HTR-8/SVneo (cell line): ENCODE data around the gene CUL9.

Experiments used
- DNase-seq: peaks from one replicate; pipeline ENCODE4 v3.0.0; 2011; ENCODE audit warnings: low spot score, mixed read lengths; ENCODE audit not compliant: insufficient read length
- FAIRE-seq: peaks from 2 replicates; lab custom pipeline; 2011; peaks lifted over from hg19 to GRCh38; lab: Jason Lieb, UNC

CUL9 gene

DNA sequence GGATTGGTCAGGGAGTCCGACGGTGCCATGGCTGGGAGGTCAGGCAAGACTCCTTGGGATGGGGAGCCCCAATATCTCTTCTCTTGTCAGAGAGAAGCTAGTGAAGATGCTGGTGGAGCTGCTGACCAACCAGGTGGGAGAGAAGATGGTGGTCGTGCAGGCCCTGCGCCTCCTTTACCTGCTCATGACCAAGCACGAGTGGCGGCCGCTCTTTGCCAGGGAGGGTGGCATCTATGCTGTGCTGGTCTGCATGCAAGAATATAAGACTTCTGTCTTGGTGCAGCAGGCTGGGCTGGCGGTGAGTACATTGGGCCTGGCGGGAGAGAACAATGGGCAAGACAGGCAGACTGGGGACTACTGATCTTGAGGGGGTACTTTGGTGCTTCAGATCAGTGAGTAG is 10.9 kb downstream of the CUL9 start:
- FAIRE-seq = no peak
- no peak for DNase-seq

DNA sequence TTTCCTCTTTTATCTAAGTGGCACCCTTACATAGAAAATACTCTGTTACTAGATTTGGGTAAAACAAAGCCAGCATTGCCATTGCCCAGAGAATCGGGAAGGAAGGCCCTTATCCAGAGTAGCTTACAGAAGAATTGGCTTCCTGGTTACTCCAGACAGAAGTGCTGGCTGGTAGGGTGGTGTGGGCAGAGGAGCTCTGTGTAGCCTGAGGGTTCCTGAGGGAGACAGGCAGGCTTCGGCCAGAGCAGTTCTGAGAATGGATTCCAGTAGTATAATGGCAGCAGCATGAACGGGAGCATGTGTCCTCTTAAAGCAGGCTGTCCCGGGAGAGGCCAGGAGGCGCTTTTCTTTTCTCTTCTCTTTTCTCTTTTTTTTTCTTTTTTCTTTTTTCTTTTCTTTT is 11.9 kb downstream of the CUL9 start:
- FAIRE-seq = no peak
- no peak for DNase-seq

DNA sequence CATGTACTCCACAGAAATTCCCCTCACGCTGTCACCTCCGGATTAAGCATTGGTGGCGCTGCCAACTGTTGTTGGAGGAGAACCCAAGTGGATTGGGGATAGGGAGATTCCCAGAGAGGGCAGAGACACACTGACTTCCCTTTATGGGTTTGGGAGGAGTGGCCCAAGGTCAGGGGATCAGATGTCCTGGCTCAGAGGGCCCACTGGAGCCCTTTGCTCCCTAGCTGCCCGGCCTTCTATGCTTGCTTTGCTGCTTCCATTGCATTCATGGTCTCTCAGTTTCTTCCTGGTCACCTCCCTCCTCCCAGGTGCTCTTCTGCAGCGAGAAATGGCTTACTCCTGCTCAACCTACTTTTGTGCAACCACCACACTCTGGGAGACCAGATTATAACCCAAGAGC is 14.3 kb downstream of the CUL9 start:
- FAIRE-seq (no peak), DNase-seq (no peak)

DNA sequence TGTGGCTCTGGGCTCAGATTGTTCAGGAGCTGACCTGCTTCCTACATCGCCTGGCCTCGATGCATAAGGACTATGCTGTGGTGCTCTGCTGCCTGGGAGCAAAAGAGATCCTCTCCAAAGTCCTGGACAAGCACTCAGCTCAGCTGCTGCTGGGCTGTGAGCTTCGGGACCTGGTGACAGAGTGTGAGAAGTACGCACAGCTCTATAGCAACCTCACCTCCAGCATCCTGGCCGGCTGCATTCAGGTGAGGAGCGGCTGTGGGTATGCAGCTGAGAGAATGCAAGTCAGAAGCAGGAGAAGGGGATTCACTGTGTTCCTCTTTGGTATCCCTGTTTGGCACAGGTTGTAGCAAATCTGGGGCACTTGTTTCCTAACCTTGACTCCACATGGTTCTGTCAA is 17.9 kb downstream of the CUL9 start:
- FAIRE-seq (no peak), DNase-seq (no peak)

DNA sequence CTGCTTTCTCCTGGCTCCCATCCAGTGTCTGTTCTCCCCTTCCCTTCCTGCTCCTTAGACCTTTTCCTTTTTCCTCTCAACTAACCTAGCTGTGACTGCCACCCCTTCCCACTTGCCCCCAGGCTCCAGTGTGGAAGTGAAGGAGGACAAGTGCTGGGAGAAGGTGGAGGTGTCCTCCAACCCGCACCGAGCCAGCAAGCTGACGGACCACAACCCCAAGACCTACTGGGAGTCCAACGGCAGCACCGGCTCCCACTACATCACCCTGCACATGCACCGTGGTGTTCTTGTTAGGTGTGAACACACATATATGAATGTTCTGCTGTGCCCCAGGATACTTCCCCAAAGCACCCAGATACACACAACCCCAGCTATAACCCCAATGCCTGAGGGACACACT is 18.5 kb downstream of the CUL9 start:
- peak; percentile 46 for FAIRE-seq

DNA sequence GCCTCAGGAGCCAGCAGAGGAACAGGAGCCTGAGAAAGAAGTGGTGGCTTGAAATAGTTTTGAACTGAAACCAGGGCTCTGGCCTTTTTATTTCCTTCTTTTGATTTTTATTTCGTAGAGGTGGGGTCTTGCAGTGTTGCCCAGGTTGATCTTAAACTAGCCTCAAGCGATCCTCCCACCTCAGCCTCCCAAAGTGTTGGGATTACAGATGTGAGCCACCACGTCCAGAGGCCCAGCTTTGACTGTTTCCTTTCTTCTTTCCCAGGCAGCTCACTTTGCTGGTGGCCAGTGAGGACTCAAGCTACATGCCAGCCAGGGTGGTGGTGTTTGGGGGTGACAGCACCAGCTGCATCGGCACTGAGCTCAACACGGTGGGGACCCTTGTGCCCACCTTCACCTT is 20.5 kb downstream of the CUL9 start:
- DNase-seq = no peak
- FAIRE-seq = no peak

More for the DNA sequence above, 18.5 kb downstream of the CUL9 start:
- DNase-seq = no peak

DNA sequence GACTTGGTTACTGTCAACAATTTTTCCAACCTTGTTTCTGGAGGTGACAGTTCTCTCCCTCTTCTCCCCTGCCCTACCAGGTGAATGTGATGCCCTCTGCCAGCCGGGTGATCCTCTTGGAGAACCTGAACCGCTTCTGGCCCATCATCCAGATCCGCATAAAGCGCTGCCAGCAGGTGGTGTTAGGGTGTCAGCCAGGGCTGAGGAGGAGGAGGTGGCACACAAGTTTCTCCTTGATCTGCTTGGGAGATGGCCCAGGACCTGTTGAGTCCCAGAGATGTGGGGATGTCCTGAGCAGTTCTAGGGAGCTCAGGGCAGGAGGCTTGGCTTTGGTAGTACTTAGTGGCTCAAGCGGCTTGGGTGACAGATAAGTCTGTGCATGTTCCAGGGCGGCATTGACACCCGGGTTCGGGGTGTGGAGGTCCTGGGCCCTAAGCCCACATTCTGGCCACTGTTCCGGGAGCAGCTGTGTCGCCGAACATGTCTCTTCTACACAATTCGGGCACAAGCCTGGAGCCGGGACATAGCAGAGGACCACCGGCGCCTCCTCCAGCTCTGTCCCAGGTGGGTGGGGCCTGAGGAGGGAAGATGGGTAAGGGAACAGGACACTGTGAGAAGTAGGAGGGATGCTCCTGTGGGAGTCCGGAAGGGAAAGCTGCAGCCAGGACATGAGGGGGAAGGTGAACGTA is 21.2 kb downstream of the CUL9 start:
- FAIRE-seq (no peak), DNase-seq (no peak)

DNA sequence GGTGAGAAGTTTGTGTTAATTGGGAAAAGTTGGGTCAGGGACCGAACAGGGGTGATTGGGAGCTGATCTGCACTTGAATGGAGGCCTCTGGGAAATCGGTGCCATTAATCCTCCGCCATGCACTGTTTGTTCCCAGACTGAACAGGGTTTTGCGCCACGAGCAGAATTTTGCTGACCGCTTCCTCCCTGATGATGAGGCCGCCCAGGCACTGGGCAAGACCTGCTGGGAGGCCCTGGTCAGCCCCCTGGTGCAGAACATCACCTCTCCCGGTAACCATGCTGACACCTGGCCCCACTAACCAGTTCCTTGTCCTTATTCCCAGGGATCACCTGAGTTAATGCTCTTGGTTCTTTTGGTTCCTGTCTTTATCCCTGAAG is 21.7 kb downstream of the CUL9 start:
- no peak for FAIRE-seq

DNA sequence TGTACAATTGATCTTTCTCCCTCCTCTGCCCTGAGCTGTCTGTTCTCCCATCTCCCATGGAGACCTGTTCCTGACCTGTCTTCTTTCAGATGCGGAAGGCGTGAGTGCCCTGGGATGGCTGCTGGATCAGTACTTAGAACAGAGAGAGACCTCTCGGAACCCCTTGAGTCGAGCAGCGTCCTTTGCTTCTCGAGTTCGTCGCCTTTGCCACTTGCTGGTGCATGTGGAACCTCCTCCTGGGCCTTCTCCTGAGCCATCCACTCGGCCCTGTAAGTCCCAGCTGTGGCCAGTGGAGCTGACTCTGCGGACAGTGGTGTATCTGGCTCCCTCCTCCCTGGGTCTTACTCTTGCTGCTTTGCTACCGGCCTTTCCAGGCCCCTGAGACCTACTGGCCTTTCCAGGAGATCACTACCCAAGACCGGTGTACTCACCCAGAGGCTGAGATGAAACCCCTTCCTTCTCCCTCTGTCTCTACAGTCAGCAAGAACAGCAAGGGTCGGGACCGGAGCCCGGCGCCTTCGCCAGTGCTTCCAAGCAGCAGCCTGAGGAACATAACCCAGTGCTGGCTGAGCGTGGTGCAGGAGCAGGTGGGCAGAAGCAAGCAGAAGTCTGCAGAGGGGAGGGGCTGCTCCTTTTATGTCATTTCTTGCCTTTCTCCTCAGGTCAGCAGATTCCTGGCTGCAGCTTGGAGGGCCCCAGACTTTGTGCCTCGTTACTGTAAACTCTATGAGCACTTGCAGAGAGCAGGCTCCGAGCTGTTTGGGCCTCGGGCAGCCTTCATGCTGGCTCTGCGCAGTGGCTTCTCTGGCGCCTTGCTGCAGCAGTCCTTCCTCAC is 22.5 kb downstream of the CUL9 start:
- FAIRE-seq (no peak), DNase-seq (no peak)

More for the DNA sequence above, 21.7 kb downstream of the CUL9 start:
- DNase-seq = no peak

DNA sequence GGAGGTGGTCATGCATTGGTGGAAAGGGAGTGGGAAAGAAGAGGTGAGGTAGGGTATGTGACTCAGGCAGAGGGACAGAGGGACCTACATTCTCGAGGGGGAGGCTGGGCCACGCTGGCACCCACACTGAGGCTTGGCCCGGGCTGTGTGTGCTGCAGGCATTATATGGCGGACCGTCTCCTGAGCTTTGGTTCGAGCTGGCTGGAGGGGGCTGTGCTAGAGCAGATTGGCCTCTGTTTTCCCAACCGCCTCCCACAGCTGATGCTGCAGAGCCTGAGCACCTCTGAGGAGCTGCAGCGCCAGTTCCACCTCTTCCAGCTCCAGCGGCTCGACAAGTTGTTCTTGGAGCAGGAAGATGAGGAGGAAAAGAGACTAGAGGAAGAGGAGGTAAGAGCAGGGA is 23.9 kb downstream of the CUL9 start:
- no peak for FAIRE-seq
- no peak for DNase-seq

DNA sequence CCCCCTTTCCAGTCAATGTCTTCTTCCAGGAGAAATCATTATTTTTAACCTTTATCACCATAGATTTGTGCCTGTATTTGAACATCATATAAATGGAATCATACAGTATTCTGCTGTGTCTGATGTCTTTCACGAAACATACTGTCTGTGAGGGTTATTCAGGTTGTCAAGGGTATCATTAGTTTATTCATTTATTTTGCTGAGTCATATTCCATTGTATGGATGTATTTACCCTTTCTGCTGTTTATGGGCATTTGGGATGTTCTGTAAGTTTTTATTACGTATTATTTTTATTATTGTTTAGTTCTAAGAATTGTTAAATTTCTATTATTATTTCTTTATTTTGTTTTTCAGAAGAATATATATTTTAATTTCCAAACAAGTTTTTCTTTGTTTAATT is 25.3 kb downstream of the CUL9 start:
- DNase-seq = no peak
- FAIRE-seq = no peak

DNA sequence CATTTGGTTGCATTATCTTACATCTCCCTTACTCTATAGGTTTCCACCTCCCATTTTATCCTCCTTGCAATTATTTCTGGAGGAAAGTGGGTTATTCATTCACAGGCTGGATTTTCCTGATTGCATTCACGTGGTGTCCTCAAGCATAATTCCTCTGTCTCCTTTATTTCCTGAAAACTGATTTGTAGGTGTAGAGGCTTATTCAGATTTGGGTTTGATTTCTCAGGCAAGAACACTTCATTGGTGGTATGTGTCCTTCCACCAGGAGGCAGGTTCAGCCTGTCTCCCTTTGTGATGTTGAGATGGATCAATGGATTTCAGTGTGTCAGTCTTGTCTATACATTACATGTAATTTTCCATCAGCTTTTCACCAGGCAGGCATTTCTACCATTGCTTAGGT is 30.0 kb downstream of the CUL9 start:
- DNase-seq = no peak
- no peak for FAIRE-seq

DNA sequence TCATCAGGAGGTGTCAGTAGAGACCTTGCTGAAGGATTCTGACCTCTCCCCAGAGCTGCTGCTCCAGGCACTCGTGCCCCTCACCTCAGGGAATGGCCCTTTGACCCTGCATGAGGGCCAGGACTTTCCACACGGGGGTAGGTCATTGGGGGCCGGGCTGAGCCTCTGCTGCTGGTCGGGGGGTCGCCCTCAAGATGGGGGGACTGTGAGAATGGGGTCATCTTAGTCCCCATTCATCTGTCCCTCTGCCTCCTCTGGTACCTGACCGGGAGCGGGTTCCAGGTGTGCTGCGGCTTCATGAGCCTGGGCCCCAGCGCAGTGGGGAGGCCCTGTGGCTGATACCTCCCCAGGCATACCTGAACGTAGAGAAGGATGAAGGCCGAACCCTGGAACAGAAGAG is 31.4 kb downstream of the CUL9 start:
- FAIRE-seq (no peak), DNase-seq (no peak)

DNA sequence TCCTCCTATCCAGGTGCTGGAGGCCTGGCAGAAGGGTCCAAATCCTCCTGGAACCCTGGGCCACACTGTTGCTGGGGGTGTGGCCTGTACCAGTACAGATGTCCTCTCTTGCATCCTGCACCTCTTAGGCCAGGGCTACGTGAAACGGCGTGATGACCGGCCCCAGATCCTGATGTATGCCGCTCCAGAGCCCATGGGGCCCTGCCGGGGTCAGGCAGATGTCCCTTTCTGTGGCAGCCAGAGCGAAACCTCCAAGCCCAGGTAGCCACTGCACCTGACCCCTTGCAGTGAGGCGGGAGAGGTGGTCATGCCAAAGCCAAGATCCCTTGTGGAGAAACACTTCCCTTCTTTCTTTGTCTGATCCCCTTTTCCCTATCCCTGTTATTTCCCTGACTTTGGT is 33.1 kb downstream of the CUL9 start:
- FAIRE-seq = no peak
- DNase-seq = no peak

DNA sequence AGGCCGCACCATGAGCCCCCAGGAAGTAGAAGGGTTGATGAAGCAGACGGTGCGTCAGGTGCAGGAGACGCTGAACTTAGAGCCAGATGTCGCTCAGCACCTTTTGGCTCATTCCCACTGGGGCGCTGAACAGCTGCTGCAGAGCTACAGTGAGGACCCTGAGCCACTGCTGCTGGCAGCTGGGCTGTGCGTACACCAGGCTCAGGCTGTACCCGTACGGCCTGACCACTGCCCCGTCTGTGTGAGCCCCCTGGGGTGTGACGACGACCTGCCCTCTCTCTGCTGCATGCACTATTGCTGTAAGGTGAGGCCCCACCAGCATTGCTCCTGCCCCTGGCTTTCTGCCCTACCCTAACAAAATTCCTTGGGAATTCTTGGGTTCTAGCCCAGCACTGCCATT is 34.2 kb downstream of the CUL9 start:
- FAIRE-seq (no peak), DNase-seq (no peak)

DNA sequence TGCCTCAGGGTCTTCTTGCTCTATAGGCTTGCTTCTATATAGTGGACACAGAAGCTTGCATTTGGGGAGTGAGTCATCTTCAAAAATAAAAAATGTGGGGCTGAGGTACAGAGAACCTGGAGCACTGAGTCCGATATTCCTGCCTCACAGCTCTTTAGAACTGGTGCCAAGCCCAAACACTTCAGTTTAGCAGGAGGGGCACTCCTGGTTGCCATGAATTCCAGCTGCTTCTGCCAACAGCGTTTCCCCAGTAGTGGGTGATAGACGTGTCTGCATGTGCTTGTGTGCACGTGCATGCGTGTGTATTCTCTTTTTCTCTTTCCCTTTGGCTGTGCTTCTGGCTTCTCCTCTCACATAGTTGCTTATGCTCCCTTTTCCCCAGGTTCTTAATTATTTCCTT is 35.4 kb downstream of the CUL9 start:
- no peak for FAIRE-seq
- no peak for DNase-seq

DNA sequence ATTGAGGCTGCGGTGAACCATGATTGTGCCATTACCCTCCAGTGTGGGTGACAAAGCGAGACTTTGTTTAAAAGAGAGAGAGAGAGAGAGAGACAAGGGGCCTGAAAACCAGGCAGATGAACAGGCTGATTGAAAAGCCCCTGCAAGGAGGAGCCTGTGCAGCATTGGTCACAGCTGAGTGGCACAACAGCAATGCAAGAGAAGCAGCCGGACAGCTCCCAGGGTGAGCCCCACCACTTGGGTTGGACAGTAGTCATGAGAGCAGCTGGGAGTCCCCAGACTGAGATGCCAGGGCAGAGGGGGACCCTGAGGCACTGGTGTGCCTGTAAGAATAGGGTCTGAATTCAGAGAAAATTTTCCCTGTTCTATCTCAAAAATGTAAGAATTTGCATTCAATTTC is 37.1 kb downstream of the CUL9 start:
- DNase-seq (no peak), FAIRE-seq (no peak)

DNA sequence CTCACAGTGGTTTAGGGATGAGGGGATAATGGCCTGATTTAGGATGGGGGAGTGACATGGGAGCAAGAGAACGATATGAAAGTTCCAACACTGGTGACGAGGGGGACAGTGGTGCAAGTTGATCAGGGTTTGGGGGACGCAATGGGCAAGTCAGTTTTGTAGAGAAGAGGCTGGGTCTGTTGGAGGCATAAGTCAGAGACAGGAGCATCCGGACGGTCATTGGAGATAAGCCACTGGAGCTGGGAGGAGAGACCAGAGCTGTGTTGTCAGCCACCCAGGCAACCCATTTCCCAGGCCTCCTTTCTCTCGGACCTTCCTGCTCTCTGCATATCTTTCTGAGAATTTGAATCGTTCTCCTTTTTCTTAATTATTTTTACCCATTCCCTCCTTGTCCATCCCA is 37.8 kb downstream of the CUL9 start:
- DNase-seq (no peak), FAIRE-seq (no peak)

DNA sequence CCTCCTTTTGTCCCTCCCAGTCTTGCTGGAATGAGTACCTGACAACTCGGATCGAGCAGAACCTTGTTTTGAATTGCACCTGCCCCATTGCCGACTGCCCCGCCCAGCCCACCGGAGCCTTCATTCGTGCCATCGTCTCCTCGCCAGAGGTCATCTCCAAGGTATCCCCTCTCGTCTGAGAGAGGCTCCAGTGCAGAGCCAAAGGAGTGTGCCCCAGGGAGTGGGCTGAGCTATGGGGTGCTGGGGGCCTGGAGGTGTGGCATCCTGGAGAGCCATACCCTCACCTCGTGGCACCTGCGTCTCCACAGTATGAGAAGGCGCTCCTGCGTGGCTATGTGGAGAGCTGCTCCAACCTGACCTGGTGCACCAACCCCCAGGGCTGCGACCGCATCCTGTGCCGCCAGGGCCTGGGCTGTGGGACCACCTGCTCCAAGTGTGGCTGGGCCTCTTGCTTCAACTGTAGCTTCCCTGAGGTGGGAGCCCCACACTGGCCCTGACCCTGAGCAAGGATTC is 38.5 kb downstream of the CUL9 start:
- FAIRE-seq (no peak), DNase-seq (no peak)

DNA sequence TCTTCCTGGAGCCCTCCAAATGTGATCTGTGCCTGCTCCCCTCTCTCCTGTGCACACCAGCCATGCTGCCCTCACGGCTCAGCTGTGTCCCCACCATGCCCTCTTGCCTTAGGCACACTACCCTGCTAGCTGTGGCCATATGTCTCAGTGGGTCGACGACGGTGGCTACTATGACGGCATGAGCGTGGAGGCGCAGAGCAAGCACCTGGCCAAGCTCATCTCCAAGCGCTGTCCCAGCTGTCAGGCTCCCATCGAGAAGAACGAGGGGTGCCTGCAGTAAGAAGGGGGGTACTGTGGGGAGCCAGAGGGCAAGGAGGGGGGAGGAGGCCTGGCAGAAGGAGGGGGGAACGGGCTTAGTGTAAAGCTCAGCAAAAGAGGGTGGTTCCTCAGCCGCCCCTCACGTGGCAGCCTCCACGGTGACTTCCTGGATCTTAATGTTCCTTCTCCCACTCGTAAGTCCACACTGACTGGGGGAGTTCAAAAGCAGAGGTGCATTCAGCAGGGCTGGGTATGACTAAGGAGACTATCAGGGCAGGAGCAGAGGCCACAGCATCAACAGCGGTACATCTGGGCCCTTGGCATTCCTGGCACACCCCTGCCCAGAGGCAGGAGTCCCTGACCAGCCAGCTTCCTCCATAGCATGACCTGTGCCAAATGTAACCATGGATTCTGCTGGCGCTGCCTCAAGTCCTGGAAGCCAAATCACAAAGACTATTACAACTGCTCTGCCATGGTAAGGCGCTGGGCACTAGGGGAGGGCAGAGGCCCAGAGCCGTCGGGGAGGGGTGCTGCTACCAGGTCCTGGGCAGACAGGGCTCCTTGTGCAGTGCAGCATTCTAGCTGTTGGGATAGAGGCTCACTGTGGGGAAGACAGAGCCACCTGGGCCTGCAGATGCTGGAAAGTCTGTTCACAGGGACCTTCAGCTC is 39.3 kb downstream of the CUL9 start:
- DNase-seq (no peak), FAIRE-seq (no peak)
